Aorta (tissue), 5 donors: Measurements from ENCODE around the gene MON2. TPM values are rescaled to one million over a fixed set of nuclear protein-coding genes. Genes with fewer than 3 reads are reported as not detected.

Experiments used
- ATAC-seq: fragments of 200-7000 bp; cut with Tn5 transposase; one replicate; pipeline ENCODE4 v1.9.1; 2022; ENCODE audit warnings: moderate library complexity; ENCODE audit not compliant: low FRiP score
- DNase-seq, 2 donors: peaks; one replicate each; pipeline ENCODE4 v3.0.0-alpha.2; 2020
- H3K27ac ChIP-seq, 2 donors: one replicate each; pipeline ENCODE4 v1.5.1; 2013; ENCODE audit warnings: low read length in 2 of 2, mild to moderate bottlenecking in 2 of 2, moderate library complexity in 2 of 2, control low read depth in 1 of 2, inconsistent platforms in 1 of 2, low read depth in 1 of 2
- H3K27me3 ChIP-seq, 2 donors: one replicate each; pipeline ENCODE4 v1.6.1; 2013; ENCODE audit warnings: control low read depth in 1 of 2, low read length in 1 of 2, mild to moderate bottlenecking in 1 of 2, moderate library complexity in 1 of 2; ENCODE audit not compliant: insufficient read depth in 2 of 2, control insufficient read depth in 1 of 2
- H3K36me3 ChIP-seq, 2 donors: one replicate each; pipeline ENCODE4 v1.6.1; 2013; ENCODE audit warnings: control low read depth in 1 of 2, low read length in 1 of 2, mild to moderate bottlenecking in 1 of 2; ENCODE audit not compliant: insufficient read depth in 2 of 2, control insufficient read depth in 1 of 2
- H3K4me1 ChIP-seq, 2 donors: one replicate each; pipeline ENCODE4 v1.6.1; 2013; ENCODE audit warnings: low read length in 2 of 2, control low read depth in 1 of 2, mild to moderate bottlenecking in 1 of 2, moderate library complexity in 1 of 2; ENCODE audit not compliant: insufficient read depth in 2 of 2, control insufficient read depth in 1 of 2
- H3K4me3 ChIP-seq, 2 donors: one replicate each; pipeline ENCODE4 v1.5.1; 2013; ENCODE audit warnings: low read length in 2 of 2, control low read depth in 1 of 2, mild to moderate bottlenecking in 1 of 2
- H3K9me3 ChIP-seq: one replicate; pipeline ENCODE4 v1.6.1; 2013; ENCODE audit warnings: mild to moderate bottlenecking, low read length; ENCODE audit not compliant: control insufficient read depth
- WGBS, 2 donors: extraction: QIAGEN DNeasy Blood & Tissue Kit; methylation state at CpG; one replicate each; pipeline ENCODE4 v1.1.7; 2013; 5-methylcytosine and 5-hydroxymethylcytosine counted together
- intact Hi-C, 2 donors: fragments of 100-400 bp; cut with DNase I; formaldehyde crosslinking; loops; one replicate each; pipeline versions ENCODE4 v1.14.2 to v1.15.0; 2022
- polyA plus RNA-seq, 2 donors: library from polyadenylated mRNA; stranded (reverse); fragments of 200-250 nt; gene quantifications; one replicate each; pipeline ENCODE4 v1.2.3, GENCODE V29; 2013
- total RNA-seq, 2 donors: library from RNA; stranded (reverse); fragmentation: NEBNext Ultra II Directional; extraction: Animal tissue kit (Norgen Biotek cat#: 25700); gene quantifications; one replicate each; pipeline ENCODE4 v1.2.1, GENCODE V29; 2021
- donor health status: healthy with polysubstance abuse.
- donor health status: Bipolar disorder and iron deficiency.
- donor health status: DM: no; HTN: no; CAD: no.
- donor health status: DM: no; HTN: no; CAD: no.
- donor health status: DM: yes; HTN: yes; CAD: no.

Gene MON2
- total and polyA plus RNA-seq, 4 donors, result 3.6 to 106 (median 63.0) TPM

DNA sequence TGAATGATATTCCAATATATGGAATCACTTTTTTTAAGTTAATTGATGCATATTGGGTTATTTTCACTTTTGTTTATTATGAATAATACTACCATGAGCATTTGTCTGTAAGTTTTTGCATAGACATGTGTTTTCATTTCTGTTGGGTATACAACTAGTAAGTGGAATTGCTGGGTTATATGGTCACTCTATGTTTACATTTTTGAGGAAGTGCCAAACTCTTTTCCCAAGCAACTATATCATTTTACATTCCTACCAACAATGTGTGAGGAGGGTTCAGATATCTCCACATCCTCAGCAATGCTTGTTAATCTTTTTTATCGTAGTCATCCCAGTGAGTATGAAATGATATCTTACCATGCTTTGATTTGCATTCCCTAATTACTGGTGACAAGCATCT, 64.0 kb downstream of the MON2 start:
- Histone ChIP-seq H3K27ac (no peak overlapping the region), H3K9me3 (no peaks in the 10 kb centered on the region), H3K4me3 (no peak overlapping the region), H3K27me3 (no peaks in the 10 kb centered on the region), H3K4me1 (no peaks in the 10 kb centered on the region), H3K36me3 (no peaks in the 10 kb centered on the region)
- ATAC-seq (no peak), DNase-seq (no peak)
- intact Hi-C loops, result no loop called here
- WGBS, 2 donors, result 59 to 70% methylated on average over 1 of the region's 1 CpG

DNA sequence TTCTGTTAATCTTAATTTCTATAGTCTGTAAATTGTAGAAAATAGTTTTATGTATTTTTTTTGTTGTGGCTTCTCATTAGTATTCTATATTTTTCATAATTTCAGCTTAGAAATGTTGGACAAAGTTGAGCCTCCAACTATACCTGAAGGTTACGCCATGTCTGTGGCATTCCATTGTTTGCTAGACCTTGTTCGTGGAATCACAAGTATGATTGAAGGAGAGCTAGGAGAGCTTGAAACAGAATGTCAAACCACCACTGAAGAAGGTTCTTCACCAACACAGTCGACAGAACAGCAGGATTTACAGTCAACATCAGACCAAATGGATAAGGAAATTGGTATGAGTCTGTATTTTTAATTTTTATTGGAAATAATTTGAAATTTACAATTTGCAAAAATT, 65.7 kb downstream of the MON2 start:
- H3K4me3 ChIP-seq, result no peak overlapping the region
- WGBS, 2 donors, result 66 to 78% methylated on average over 3 of the region's 3 CpGs
- intact Hi-C loops, result no loop called here
- H3K27ac ChIP-seq, result no peak overlapping the region
- H3K36me3 ChIP-seq, result no peaks in the 10 kb centered on the region
- H3K27me3 ChIP-seq, result no peaks in the 10 kb centered on the region
- no peaks in the 10 kb centered on the region for H3K9me3 ChIP-seq
- no peak for ATAC-seq
- H3K4me1 ChIP-seq, result no peaks in the 10 kb centered on the region
- DNase-seq, result no peak

DNA sequence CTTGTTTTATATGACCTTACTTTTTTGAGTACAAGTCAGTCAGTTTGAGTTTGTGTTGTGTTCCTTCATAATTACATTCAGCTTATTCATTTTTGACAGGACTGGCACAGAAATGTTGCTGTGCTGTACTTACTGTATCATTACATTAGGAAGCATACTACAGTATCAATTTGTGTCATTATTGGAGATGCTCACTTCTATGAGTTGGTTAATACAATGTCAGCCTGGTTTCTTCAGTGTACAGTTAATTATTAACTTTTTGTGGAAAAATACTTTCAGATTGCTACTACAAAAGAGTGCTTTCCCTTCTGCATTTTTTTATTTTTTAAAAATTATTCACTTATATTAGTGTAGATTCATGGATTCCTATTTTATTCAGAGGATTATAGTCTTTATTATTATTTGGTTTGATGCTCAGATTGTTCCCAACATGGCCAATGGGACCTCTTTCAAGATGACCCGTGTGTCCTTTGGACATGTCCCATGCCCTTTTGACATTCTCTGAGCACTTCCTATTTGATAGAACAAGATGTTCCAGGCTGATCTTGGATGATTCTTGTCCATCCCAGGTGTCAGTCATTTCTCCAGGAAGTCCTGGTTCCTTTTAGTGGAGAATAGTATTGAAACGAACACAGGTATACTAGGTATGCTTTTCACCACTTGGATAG, 66.6 kb downstream of the MON2 start:
- intact Hi-C loops, result no loop called here
- no peak for DNase-seq
- Histone ChIP-seq H3K4me1 (no peaks in the 10 kb centered on the region), H3K36me3 (no peaks in the 10 kb centered on the region), H3K27ac (no peak overlapping the region), H3K27me3 (no peaks in the 10 kb centered on the region), H3K4me3 (no peak overlapping the region), H3K9me3 (no peaks in the 10 kb centered on the region)
- ATAC-seq, result no peak
- 54 to 70% methylated on average over 2 of the region's 2 CpGs for WGBS, 2 donors

DNA sequence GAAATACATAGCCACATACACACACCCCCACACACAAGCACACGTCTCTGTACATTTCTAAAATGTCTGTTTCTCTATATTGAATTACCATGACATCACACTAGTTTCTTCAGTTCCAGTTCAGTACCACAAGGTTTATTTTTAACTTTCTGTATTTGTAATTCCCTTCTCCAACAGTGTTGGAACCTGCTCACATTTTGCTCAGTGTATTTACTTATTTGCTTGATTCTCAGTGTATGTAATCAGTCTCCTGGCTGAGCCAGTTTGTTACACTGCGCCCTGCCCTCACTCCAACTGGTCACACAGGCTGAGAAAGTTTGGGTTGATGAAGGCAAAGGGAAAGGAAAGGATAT, 67.1 kb downstream of the MON2 start:
- Histone ChIP-seq H3K27ac (no peak overlapping the region), H3K4me1 (no peaks in the 10 kb centered on the region), H3K9me3 (no peaks in the 10 kb centered on the region), H3K4me3 (no peak overlapping the region), H3K36me3 (no peaks in the 10 kb centered on the region), H3K27me3 (no peaks in the 10 kb centered on the region)
- intact Hi-C loops, result no loop called here
- ATAC-seq (no peak), DNase-seq (no peak)
- WGBS, 2 donors, result 15 to 21% methylated on average over 2 of the region's 2 CpGs

DNA sequence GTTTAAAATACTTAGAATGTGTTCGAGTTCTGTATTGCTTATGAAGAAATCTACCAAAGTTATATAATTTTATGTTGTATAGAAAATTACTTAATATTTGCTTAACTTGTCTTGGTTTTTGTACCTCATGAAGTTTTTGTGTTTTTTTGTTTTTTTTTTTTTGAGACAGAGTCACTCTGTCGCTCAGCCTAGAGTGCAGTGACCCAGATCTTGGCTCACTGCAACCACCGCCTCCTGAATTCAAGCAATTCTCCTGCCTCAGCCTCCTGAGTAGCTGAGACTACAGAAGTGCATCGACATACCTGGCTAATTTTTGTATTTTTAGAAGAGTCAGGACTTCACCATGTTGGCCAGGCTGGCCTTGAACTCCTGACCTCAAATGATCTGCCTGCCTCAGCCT, 69.9 kb downstream of the MON2 start:
- H3K27me3 ChIP-seq, result no peaks in the 10 kb centered on the region
- no peak for ATAC-seq
- intact Hi-C loops, result no loop called here
- no peaks in the 10 kb centered on the region for H3K36me3 ChIP-seq
- H3K4me1 ChIP-seq, result no peaks in the 10 kb centered on the region
- 33 to 43% methylated on average over 4 of the region's 4 CpGs for WGBS, 2 donors
- no peak overlapping the region for H3K4me3 ChIP-seq
- H3K27ac ChIP-seq, result peak overlapping the region in 1 of 2 donors; percentile 51
- no peak for DNase-seq
- H3K9me3 ChIP-seq, result no peaks in the 10 kb centered on the region

DNA sequence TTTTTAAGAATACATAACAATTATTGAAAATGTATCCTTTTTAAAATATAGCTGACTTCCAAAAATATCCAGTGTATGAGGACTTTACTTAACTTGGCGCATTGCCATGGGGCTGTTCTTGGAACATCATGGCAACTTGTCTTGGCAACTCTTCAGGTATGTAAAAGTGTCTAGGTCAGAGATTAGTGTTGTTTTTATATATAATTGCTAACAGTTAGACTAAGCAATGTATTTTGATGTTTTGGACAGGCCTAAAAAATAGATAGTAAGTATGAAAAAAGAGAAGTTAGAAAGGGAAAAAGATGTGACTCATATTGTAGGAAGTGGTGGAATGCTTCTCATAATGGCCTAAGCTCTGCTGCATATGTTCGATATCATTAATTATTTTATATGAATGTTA, 70.9 kb downstream of the MON2 start:
- Histone ChIP-seq H3K4me1 (no peaks in the 10 kb centered on the region), H3K27me3 (no peaks in the 10 kb centered on the region), H3K27ac (no peak overlapping the region), H3K9me3 (no peaks in the 10 kb centered on the region), H3K4me3 (no peak overlapping the region), H3K36me3 (no peaks in the 10 kb centered on the region)
- ATAC-seq (no peak), DNase-seq (peak in 1 of 2 donors; percentile 60)
- intact Hi-C loops, result no loop called here
- WGBS, 2 donors, result 8 to 9% methylated on average over 2 of the region's 2 CpGs

DNA sequence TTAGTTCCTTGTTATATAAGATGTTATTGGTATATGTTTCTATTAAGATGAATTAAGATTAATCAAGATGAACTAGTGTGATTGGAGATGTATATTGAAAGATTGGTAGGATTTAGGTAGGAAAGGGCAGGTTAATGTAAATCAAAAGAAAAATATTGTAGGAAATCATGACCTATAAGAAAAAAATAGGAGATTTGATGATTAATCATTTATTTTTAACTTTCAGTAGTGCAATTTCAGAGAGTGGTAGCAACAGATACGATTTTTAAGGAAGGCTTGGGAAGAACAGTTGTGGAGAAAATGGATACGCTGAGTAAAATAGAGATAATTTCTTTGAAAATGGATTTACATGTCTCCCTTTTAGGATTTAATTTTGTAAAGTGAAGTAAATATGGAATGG, 73.7 kb downstream of the MON2 start:
- Histone ChIP-seq H3K4me1 (no peaks in the 10 kb centered on the region), H3K9me3 (no peaks in the 10 kb centered on the region), H3K36me3 (no peaks in the 10 kb centered on the region), H3K4me3 (no peak overlapping the region), H3K27ac (no peak overlapping the region), H3K27me3 (no peaks in the 10 kb centered on the region)
- no peak for DNase-seq
- WGBS, 2 donors, result 44 to 62% methylated on average over 2 of the region's 2 CpGs
- intact Hi-C loops, result no loop called here
- ATAC-seq, result no peak

DNA sequence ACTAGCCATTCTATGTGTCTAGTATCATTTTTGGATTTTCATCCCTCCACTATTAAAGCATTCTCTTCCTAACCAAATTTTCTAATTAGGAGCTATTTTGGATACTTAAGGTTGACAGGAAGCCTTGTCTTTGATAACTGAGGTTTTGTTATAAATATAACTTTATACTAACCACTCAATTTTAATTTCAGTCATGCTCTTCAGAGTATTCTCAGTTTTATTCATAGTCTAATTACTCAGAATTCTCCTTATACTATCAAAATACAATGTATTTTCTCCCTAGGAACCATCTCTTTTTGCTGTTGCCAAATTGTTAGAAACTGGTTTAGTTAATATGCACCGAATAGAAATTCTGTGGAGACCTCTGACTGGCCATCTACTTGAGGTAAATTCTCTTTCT, 76.2 kb downstream of the MON2 start:
- DNase-seq (no peak), ATAC-seq (no peak)
- H3K27ac ChIP-seq, result no peak overlapping the region
- H3K27me3 ChIP-seq, result no peaks in the 10 kb centered on the region
- H3K4me3 ChIP-seq, result no peak overlapping the region
- no peaks in the 10 kb centered on the region for H3K9me3 ChIP-seq
- WGBS, 2 donors, result 93 to 98% methylated on average over 1 of the region's 1 CpG
- no peaks in the 10 kb centered on the region for H3K4me1 ChIP-seq
- intact Hi-C loops, result no loop called here
- peaks cover 0 to 2% of the 10 kb centered on the region in 2 donors for H3K36me3 ChIP-seq

DNA sequence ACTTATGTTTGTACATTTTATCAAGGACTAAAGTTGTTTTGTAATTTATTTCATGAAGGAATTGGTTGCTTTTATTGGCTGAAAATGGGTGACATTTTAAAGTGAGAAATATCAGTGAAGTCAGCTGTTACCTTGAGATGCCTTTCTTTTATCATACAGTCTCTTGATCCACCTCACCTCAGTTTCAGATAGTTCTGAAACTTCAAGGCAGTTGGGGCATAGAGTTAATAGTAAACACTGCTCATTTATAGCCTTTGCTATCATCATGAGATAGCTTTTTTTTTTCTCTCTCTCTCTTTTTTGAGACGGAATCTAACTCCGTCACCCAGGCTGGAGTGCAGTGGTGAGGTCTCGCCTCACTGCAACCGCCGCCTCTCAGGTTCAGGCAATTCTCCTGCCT, 76.7 kb downstream of the MON2 start:
- H3K27me3 ChIP-seq, result no peaks in the 10 kb centered on the region
- no peaks in the 10 kb centered on the region for H3K9me3 ChIP-seq
- WGBS, 2 donors, result 96 to 97% methylated on average over 5 of the region's 5 CpGs
- no peak for ATAC-seq
- no peak overlapping the region for H3K4me3 ChIP-seq
- DNase-seq, result no peak
- no peaks in the 10 kb centered on the region for H3K4me1 ChIP-seq
- H3K36me3 ChIP-seq, result peaks cover 0 to 2% of the 10 kb centered on the region in 2 donors
- intact Hi-C loops, result no loop called here
- H3K27ac ChIP-seq, result no peak overlapping the region
